Measurements from ENCODE around the gene DRD1. TPM values are rescaled to one million over a fixed set of nuclear protein-coding genes. Genes with fewer than 3 reads are reported as not detected.

The DRD1 gene
- polyA plus RNA-seq, 1 of the 3 experiments (the other 2 are of a cell fraction): not detected

DNA sequence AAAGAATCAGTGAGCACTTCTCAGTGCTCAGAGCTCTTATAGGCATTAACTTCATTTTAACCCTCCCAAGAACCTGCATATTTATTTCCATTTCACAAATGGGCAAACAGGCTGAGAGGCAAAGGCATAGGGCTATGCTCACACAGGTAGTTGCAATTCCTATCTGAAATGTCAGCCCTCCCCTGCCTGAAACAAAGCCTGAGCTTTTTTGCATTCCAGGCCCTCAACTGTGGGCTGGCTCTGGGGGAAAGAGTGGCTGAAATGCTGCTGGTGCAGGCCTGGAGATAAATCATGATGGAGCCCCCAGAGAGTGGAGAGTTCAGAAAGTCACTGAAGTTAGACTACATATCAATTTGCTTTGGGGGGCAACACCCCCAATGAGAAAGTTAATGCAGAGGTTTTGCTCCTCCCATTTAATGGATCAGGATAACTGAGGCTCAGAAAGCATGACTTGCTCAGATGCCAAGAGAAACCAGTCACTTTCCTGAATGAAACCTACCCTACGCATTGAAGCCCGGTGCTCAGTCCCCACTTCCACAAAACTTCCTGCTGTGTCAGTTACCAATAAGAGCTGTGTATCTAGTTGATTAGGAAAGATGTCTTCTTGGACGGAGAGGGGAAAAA is 5.6 kb downstream of the DRD1 start:
- Histone ChIP-seq H3K4me1 (ENCODE audit: control insufficient read depth in 1 of 2, insufficient read depth in 2 of 2, low read depth in 1 of 2, low read length in 1 of 2) (no peaks in the 10 kb centered on the region), H3K27me3 (ENCODE audit: insufficient read depth) (peaks cover 14% of the 10 kb centered on the region; the same call in 1 of the 2 replicates), H3K4me3 (ENCODE audit: low read depth in 2 of 2, low read length in 1 of 2) (no peak overlapping the region), H3K9ac (no peak overlapping the region), H3K36me3 (replicated peaks in 1 of 2; ENCODE audit: control insufficient read depth in 1 of 2, insufficient read depth in 2 of 2, low read length in 1 of 2) (no peaks in the 10 kb centered on the region), H3K4me2 (no peak overlapping the region), H2AFZ (ENCODE audit: low read depth) (no peak overlapping the region), H3K9me3 (no peaks in the 10 kb centered on the region), H3K9me2 (no peaks in the 10 kb centered on the region), H3F3A (replicated peaks; ENCODE audit: insufficient read depth) (no peaks in the 10 kb centered on the region), H3K27ac (ENCODE audit: low read depth in 2 of 2, low read length in 1 of 2) (no peak overlapping the region), H3K79me2 (ENCODE audit: insufficient read depth) (no peaks in the 10 kb centered on the region), H4K20me1 (ENCODE audit: insufficient read depth) (no peaks in the 10 kb centered on the region)
- ChIA-PET CTCF (interaction anchor here (1.2 kb wide), 1 partner anchor 26 kb away, joined by 4 read pairs; no protein-coding TSS in a partner anchor), POLR2A (no interaction called here)
- WGBS (ENCODE audit: low lambda C conversion rate): 47% methylated on average over 3 of the region's 3 CpGs
- TF ChIP-seq EP300 (IDR thresholded peaks at IDR 0.05; ENCODE audit: borderline replicate concordance in 1 of 2, low read depth in 1 of 2, low read length in 1 of 2) (no peak), NFIC (IDR thresholded peaks at IDR 0.05; ENCODE audit: borderline replicate concordance) (no peak), MXI1 (IDR thresholded peaks at IDR 0.05; ENCODE audit: low read depth, low read length) (no peak), RFX5 (IDR thresholded peaks at IDR 0.05; ENCODE audit: low read length) (no peak), FOXM1 (IDR thresholded peaks at IDR 0.05; ENCODE audit: low read depth) (no peak), MEF2A (IDR thresholded peaks at IDR 0.05; ENCODE audit: borderline replicate concordance, low read depth) (no peak), NRF1 (IDR thresholded peaks at IDR 0.05; ENCODE audit: low read depth, low read length) (no peak), POLR2AphosphoS5 (IDR thresholded peaks at IDR 0.05; ENCODE audit: low read depth, low read length) (no peak), GATA2 (CRISPR knock-in tag; IDR thresholded peaks at IDR 0.05) (no peak), TAF1 (IDR thresholded peaks at IDR 0.05; ENCODE audit: borderline replicate concordance, low read depth, low read length) (no peak), REST (IDR thresholded peaks at IDR 0.05; ENCODE audit: low read depth, low read length) (no peak), TCF12 (IDR thresholded peaks at IDR 0.05) (no peak), USF2 (IDR thresholded peaks at IDR 0.05; ENCODE audit: borderline replicate concordance, low read depth, low read length) (no peak), ELF1 (IDR thresholded peaks at IDR 0.05) (no peak), RCOR1 (IDR thresholded peaks at IDR 0.05; ENCODE audit: low read length) (no peak), EZH2phosphoT487 (IDR thresholded peaks at IDR 0.05; ENCODE audit: borderline replicate concordance, low read depth) (no peak)
- TF ChIP-seq, protein P1, sequence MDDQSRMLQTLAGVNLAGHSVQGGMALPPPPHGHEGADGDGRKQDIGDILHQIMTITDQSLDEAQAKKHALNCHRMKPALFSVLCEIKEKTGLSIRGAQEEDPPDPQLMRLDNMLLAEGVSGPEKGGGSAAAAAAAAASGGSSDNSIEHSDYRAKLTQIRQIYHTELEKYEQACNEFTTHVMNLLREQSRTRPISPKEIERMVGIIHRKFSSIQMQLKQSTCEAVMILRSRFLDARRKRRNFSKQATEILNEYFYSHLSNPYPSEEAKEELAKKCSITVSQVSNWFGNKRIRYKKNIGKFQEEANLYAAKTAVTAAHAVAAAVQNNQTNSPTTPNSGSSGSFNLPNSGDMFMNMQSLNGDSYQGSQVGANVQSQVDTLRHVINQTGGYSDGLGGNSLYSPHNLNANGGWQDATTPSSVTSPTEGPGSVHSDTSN (IDR thresholded peaks at IDR 0.05): no peak
- TF ChIP-seq, protein P2, sequence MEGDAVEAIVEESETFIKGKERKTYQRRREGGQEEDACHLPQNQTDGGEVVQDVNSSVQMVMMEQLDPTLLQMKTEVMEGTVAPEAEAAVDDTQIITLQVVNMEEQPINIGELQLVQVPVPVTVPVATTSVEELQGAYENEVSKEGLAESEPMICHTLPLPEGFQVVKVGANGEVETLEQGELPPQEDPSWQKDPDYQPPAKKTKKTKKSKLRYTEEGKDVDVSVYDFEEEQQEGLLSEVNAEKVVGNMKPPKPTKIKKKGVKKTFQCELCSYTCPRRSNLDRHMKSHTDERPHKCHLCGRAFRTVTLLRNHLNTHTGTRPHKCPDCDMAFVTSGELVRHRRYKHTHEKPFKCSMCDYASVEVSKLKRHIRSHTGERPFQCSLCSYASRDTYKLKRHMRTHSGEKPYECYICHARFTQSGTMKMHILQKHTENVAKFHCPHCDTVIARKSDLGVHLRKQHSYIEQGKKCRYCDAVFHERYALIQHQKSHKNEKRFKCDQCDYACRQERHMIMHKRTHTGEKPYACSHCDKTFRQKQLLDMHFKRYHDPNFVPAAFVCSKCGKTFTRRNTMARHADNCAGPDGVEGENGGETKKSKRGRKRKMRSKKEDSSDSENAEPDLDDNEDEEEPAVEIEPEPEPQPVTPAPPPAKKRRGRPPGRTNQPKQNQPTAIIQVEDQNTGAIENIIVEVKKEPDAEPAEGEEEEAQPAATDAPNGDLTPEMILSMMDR (IDR thresholded peaks at IDR 0.05): no peak
- DNase-seq: no peak

All from SK-N-SH (cell line).